Activated gamma-delta T cell treated with anti-CD3 and anti-CD28 coated beads, Interleukin-2, amount 50 U/mL, for 16 hours (primary cell): Measurements from ENCODE around the gene USP32.
"Not testable (repeated sequence)": the region's sequence is repeated elsewhere in the genome, so short reads cannot be mapped to it uniquely, and the experiment has no call there.

ENCODE experiments used
- DNase-seq: peaks from one replicate; pipeline ENCODE4 v3.0.0-alpha.2; 2020; ENCODE audit warnings: low read depth

USP32 gene

DNA sequence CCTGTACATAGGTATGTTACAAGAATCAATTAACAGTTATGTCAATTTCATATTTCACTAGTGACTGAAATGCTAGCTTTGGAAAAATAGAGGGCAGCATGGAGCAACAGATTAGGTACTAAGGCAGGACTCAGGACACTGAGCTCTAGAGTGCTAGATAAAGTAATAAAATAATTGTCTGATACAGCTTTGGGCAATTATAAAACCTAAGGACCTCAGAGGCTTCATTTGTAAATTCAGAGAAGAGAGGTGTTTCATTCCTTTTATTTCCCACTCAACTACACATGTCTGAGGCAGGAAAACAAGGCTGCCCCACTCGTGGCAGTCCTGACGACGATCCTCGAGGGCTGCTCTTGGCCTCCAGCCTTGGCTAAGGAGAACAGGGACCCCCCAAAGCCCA lies 160.7 kb downstream of the USP32 start:
- DNase-seq: no peak

DNA sequence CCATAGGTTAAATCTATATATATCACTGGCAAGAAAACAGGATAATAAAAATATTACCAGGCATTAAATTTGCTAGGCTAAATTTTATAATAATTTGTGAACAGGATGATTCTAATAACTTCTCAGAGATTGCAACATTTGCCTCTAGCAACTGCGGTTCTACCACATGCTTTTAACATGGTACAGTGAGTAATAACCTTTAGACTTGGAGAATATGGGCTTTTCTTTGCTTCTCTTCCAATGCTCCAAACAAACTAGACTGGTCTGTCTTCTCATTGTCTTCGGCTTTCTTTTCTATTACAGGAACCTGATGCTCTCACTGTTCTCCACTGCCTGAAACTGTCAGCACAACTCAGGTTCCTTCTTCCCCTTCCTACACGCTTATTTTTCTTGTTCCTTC lies 161.6 kb downstream of the USP32 start:
- no peak for DNase-seq

DNA sequence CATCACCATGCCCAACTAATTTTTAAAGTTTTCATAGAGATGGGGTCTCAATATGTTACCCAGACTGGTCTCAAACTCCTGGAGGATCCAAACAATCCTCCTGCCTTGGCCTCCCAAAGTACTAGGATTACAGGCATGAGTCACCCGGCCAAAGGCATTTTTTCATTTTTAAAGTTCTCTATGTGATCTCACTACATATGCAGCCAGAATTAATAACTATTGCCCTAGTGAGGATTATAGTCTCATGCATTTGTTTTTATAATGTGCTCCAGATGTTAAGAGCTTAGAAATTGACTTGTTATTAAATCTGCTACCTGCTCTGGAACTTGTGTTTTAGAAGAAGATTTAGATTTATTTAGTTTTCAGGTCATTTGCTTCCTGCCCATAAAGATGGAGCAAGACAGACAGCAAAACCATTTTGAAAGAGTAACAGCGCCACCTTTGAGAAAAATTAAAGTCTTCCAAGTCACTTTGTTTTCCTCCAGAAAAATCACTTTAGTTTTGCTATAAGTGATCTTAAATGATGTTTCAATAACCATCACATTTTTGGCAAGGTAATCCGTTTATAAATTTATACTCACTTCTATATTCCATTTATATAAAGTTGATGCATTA lies 162.6 kb downstream of the USP32 start:
- DNase-seq: no peak

DNA sequence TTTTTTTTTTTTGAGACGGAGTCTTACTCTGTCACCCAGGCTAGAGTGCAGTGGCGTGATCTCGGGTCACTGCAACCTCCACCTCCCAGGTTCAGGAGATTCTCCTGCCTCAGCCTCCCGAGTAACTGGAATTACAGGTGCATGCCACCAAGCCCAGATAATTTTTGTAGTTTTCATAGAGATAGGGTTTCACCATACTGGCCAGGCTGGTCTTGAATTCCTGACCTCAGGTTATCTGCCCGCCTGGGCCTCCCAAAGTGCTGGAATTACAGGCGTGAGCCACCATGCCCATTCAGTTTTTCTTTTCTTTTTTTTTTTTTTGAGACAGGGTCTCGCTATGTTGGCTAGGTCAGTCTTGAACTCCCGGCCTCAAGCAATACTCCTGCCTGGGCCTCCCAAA lies 164.7 kb downstream of the USP32 start:
- not testable (repeated sequence) for DNase-seq

DNA sequence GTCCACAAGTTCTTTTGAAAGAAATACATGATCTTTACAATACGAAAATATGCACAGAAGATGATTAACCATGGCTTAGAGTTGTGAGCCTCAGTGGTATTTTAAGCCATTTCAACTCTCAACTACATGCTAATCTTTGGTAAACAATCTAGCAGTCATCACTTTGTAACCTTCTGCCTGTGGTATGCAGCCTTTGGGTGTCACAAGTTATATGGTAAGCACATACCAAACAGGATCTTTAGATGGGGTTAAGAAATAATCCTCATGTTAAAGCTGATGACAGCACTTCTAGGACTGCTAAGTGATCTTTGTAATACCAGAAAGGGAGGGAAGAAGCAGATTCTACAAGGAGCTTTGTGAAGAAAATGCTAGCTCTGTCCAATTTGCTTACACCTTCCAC lies 167.9 kb downstream of the USP32 start:
- DNase-seq: no peak

DNA sequence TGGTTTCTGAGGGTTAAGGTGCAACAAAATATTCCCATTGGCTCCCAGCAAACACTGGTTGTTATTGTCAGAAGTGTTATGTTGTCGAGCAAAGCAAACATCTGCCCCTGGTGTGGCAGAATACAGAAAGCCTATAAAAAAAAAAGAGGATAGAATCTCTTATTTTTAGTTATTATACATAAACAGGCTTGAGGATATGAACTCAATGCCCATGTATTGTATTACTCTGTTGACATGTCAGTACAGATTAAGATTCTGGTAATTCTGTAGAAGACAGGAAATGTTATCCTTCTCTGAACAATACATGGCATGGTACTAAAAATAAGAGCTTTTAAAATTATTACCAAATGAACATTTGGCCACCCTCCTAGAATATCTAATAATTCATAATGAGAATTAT lies 168.5 kb downstream of the USP32 start:
- no peak for DNase-seq

DNA sequence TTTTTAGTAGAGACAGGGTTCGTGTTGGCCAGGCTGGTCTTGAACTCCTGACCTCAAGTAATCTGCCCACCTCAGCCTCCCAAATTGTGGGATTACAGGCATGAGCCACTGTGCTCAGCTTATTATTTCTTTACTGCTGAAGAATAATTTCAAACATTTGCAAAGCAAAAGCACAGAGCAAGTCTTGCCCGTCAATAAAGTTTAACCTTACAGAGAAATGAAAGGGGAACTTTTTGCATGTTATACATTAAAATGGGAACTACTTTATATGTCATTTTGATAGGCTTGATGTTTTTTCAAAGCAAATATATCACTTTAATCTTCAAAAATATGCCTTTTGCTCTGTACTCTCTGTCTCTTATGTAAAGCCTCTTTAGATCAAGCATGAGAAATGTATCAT lies 173.2 kb downstream of the USP32 start:
- not testable (repeated sequence) for DNase-seq

DNA sequence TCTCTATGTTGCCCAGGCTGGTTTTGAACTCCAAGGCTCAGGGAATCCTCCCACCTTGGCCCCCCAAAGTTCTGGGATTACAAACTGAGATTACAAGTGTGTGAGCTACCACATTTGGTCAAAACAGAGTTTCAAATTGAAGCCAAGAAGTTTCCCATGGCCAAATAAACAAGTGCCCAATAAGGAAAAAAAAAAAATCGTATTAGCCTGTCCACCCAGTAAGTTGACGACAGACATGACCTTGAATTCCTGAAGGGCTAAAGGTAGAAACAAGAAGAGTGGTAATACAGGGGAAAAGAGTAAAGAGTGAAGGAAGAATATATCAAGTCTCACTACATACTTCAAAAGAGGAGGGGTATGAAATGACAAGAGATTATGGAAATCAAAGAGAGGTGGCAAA lies 176.0 kb downstream of the USP32 start:
- DNase-seq: not testable (repeated sequence)

DNA sequence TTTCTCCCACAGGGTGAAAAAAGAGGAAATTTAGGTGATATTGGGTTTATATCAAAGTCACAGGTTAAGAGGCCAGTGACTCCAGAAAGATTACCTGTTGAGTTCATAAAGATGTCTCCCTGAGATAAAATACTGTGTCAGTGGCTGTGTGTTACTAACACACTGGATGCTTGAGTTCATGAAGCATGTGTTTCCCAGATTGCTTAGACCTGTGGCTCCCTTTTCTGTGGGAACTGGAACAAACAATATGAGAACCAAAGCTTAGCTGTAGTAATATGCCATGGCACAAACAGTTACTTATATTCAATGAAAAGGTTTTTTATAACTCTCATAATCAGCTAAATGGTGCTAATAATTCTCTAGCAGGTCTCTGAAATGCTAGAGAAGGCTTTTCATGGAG lies 180.7 kb downstream of the USP32 start:
- not testable (repeated sequence) for DNase-seq

DNA sequence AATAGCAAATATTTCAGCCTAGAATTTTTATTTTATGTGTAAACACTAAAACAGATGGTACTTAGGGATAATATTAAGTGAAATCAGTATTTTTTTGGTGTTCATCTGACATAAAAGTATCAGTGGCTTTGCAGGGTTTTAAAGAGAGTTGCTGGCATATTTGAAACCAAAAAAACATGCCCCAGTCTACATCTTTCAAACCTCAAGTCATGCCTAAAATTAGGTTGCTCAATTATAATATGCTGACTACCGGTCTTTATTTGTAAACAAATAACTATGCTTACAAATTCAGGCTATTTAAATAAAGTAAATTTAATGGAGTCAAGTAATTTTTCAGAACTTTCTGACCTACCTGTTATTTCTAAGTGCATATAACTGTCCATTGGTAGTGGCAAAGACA lies 183.6 kb downstream of the USP32 start:
- DNase-seq: not testable (repeated sequence)

DNA sequence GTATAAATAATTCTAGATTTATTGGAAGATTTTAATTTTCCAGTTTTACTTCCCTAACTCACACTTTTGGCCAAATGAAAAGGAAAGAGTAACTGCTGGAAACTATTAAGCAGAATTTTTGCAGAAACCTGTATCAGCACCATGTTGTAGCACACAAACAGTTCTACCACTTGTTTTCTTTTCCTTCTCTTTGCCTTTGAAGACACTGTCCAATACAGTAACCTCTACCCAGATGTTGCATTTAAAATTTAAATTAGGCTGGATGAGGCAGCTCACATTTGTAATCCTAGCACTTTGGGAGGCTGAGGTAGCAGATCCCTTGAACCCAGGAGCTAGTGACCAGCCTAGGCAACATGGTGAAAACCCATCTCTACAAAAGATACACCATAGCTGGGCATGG lies 186.2 kb downstream of the USP32 start:
- DNase-seq: not testable (repeated sequence)

DNA sequence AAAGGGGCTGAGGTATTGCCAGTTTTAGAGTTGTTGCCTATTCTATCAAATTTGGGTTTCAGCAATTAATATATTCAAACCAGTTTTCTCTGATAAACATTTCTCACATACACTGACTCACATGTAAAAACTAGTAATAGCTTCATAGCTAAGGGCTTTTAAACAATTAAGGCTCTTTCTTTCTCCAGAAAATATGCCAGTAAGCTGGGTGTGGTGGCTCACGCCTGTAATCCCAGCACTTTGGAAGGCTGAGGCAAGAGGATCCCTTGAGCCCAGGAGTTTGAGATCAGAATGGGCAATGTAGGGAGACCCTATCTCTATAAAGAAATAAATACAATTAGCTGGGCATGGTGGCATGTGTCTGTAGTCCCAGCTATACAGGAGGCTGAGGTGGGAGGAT lies 193.3 kb downstream of the USP32 start:
- DNase-seq: not testable (repeated sequence)

DNA sequence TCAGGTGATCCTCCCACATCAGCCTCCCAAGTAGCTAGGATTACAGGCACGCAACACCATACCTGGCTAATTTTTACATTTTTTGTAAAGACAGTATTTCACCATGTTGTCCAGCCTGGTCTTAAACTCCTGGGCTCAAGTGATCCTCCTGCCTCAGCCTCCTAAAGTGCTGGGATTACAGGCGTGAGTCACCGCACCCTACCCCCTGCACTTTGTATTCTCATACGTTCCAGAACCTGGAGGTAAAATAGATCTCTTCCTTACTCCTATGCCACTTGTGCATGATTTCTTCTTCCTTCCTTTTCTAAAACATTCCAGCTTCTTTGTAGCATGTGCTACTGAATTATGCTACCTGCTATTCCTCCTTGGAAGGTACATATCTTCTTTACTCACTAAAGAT lies 197.8 kb downstream of the USP32 start:
- not testable (repeated sequence) for DNase-seq

DNA sequence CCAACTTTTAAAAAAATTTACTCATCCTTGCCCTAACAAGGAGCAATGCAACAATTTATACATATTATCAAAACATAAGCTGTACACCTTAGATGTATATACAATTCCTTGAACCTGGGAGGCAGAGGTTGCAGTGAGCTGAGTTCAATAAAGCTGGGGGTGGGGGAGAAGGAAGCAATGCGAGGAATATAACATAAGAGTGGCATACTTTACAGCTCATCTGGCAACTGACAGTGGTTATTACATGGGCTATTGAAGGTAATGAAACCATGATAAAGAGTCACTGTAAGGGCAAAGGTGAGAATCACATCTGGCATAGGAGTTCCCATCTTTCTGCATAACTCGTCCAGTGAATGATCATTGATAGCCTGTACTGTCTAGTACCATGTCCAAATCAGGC lies 198.5 kb downstream of the USP32 start:
- DNase-seq: no peak

DNA sequence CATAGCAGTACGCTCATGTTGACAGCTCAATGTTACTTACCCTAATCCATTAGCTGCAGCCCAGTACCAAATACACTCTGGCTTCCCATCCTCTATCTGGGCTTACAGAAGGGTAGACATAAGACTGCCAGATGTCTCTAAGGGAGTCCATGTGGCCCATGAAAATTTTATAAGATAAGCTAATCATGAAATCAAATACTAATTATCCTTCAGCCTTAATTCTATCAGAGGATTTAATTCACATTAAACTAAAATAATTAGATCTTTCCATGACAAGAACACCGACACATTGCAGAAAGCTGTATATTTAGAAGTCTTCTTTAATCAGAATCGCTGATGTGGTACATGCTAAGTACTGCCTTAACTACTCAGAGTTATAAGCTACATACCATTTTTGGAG lies 198.9 kb downstream of the USP32 start:
- not testable (repeated sequence) for DNase-seq

DNA sequence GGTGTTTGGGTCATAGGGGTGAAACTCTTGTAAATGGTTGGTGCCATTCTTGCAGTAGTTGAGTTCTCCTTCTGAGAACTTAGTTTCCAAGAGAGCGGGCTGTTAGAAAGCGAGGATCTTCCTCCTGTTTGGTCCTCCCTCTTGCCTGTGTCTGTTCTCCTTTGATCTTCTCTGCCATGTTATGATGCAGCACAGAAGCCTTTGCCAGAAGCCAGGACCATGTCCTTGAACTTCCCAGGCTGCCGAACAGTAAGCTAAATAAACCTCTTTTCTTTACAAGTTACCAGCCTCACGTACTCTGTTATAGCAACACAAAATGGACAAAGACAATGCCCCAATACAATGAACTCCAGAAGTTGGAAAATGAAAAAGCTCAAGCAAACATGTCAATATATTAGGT lies 201.9 kb downstream of the USP32 start:
- DNase-seq: not testable (repeated sequence)

DNA sequence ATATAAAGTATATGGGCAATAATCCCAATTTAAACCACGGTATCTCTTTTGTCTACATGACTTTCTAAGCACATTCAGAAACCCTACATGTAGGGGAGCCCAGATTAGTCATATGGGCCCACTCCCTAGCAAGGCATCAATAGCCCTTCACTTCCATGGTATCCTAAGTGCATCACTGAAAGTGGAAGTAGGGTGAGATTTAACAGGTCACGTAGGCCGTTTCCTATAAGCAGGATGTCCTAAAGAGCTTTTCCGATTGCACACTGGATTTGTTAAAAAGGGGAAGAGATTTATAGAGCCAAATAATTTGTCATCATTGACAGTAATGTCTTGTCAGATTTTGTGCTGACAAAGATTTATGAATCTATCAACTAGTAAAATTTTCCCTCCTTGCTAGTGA lies 203.2 kb downstream of the USP32 start:
- DNase-seq: no peak

DNA sequence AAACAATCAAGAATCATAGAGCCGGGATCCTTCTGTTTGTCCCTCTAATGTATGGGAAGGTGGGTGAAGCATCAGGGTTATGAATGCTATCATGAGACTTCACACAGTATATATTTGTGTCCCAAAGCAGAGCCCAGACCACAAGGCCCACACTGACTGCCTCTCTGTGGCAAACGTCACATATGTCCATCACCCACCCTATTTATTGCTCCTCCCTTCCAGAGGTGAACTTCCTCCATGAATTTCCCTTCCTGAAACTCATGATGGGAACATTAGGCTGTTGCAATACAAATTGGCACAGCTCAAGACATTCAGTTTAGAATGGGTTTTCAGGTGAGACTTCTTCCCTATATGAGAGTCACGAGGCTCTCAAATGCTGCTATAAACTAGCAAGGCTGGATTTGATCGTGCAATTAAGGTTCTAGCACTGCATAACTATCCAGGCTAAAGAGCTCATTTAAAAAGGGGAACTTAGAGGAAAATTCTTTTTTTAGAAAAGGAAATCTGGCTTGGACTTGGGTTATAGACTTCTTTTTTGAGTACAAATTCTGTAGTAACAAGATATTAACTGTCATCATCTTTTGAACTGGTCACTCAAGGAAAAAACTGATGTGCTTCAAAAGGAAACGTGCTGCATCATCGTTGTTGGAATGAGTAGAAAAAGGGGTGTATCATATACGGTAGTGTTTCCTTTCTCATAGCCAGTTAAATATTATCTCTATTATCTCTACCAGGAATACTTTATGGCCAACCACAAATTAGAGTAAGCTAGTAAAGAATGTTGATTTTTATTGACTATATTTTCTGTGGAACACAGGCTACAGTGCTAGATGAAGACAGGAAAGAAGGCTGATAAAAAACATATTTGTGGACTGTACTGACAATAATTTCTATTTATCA lies 204.8 kb downstream of the USP32 start:
- DNase-seq: not testable (repeated sequence)

DNA sequence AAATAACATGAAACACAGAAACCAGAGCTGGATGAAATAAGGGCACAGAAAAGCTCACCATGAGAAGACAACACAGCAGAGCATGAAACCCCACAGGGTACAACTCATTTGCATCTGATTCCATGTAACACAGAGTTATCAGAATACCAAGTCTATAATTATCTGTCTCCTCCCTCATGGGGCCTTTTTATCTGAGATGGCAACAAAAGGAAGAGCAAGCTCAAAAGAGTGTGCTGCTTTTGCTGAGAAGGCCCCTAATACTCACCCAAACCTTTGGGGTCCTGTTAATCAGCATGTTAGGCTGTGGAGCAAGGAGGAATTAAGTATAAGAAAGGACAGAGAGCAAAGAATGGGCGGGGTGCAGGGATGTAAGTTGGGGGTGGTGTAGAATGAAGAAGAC lies 205.6 kb downstream of the USP32 start:
- not testable (repeated sequence) for DNase-seq

DNA sequence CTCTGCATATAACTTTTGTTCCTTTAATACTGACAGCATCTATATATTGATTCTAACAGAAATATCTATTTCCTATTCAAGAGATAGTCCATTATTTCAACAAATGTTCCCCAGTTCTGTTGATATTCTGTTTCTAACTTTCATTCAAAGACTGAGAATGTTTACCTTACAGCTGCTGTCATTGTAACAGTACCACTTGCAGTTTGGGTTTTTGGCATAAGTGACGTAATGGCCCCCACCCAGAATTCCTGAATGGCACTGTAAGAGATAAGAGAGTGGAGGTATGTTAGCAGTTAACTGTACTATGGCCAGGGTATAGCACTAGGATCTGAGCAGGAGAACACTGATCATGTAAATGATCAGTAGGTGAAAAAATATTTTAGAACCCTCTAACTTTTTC lies 211.6 kb downstream of the USP32 start:
- not testable (repeated sequence) for DNase-seq

DNA sequence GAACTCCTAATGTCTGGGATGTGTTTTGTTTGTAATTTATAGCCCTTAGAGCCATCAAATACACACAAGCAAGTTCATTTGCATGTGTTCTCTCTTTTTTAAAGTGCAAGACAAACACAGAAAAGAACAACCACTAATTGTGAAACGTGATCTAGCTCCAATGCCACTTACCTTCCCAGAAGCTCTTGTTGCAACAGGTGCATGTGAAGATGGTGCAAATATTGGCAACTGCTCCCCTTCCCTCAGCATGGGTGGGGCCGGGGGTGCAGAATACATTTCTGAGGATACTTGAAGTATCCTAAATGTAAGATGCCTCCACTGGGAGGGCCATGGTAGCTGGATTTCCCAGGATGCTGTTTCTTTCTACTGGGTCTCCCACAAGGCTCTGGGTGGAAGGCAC lies 213.8 kb downstream of the USP32 start:
- DNase-seq: not testable (repeated sequence)

DNA sequence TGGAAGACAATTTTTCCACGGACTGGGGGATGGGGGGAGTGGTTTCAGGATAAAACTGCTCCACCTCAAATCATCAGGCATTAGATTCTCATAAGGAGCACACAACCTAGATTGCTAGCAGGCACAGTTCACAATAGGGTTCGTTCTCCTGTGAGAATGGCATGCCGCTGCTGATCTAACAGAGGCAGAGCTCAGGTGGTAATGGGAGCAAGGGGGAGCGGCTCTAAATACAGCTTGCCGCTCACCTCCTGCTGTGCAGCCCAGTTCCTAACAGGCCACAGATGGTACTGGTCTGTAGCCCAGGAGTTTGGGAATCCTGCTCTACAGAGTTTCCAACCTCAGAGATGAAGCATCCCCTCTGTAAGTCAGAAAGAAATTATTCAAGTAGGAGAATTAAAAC lies 215.2 kb downstream of the USP32 start:
- DNase-seq: not testable (repeated sequence)

DNA sequence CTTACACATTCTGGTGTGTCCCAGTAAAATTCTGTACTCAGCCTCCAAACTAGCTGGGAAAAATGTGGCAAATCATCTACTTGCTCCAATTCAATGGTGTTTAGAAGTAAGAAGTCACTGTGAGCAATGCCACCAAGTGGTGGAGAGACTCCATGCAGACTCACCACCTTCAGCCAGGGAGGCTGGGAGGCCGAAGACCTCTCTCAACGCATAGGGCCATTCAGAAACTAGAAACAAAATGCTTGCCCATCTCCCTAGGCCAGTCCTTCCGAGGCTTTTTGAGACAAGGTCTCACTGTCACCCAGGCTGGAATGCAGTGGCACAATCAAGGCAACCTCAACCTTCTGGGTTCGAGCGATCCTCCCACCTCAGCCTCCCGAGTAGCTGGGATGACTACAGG lies 217.2 kb downstream of the USP32 start:
- DNase-seq: not testable (repeated sequence)

DNA sequence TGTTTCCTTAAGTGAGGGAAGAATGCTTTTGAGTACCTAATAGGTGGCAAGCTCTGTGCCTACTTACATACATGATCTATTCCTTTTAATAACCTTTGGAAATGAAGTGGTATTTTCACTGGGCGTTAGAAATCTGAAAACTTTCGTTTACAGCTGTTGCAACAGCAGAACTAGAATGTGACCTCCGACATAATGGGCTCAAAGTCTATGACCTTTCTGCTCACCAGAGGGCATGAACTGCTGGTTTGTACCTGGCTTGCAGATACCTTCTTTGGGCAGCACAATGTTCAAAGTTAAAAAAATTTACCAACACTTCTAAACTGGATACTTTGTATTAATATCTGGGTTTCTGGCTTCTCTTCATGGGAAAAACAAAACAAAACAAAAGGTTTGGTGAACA lies 217.9 kb downstream of the USP32 start:
- DNase-seq: no peak
